SJCRH30 (cell line): Measurements from ENCODE around the gene ACOT7. TPM values are rescaled to one million over a fixed set of nuclear protein-coding genes. Genes with fewer than 3 reads are reported as not detected.

ENCODE experiments used
- DNase-seq, 2 experiments: peaks; one replicate each; pipeline ENCODE4 v3.0.0-alpha.2; 2015 to 2020
- H3K27ac ChIP-seq: fragments of 250-450 bp; sonication (Bioruptor Pico); 2 replicates; pipeline ENCODE4 v1.5.1; 2020; ENCODE audit warnings: mild to moderate bottlenecking, moderate library complexity
- H3K27me3 ChIP-seq: fragments of 250-450 bp; sonication (Bioruptor Pico); 2 replicates; pipeline ENCODE4 v1.5.1; 2020; ENCODE audit warnings: mild to moderate bottlenecking, moderate library complexity
- H3K36me3 ChIP-seq: fragments of 250-450 bp; sonication (Bioruptor Pico); 2 replicates; pipeline ENCODE4 v1.5.1; 2020; ENCODE audit warnings: mild to moderate bottlenecking, moderate library complexity
- H3K4me1 ChIP-seq: fragments of 250-450 bp; sonication (Bioruptor Pico); 2 replicates; pipeline ENCODE4 v1.5.1; 2020; ENCODE audit warnings: mild to moderate bottlenecking, moderate library complexity
- H3K4me3 ChIP-seq: fragments of 250-450 bp; sonication (Bioruptor Pico); 2 replicates; pipeline ENCODE4 v1.5.1; 2020; ENCODE audit warnings: mild to moderate bottlenecking, moderate library complexity
- H3K9me3 ChIP-seq: fragments of 250-450 bp; sonication (Bioruptor Pico); replicated peaks from 2 replicates; pipeline ENCODE4 v1.5.1; 2020; ENCODE audit warnings: mild to moderate bottlenecking, moderate library complexity
- total RNA-seq: library from RNA; depleted of rRNA; stranded (reverse); fragments of >200 nt; shearing (Covaris generic); gene quantifications from 2 replicates; pipeline ENCODE4 v1.2.3, GENCODE V29; 2014

Gene ACOT7
- total RNA-seq, 1 experiment from 2014 or later, result 51.2 TPM

GRCh38 chr1:6281511-6282402, 111.8 kb downstream of the ACOT7 start:
- H3K27me3 ChIP-seq, result no peaks in the 10 kb centered on the region
- H3K36me3 ChIP-seq, result no peaks in the 10 kb centered on the region
- peaks cover 7% of the 10 kb centered on the region; the same call in 1 of the 2 replicates for H3K4me1 ChIP-seq
- DNase-seq, result no peak
- H3K27ac ChIP-seq, result no peak overlapping the region
- no peaks in the 10 kb centered on the region for H3K9me3 ChIP-seq
- no peak overlapping the region for H3K4me3 ChIP-seq

GRCh38 chr1:6280761-6281451, 112.7 kb downstream of the ACOT7 start:
- Histone ChIP-seq H3K27me3 (no peaks in the 10 kb centered on the region), H3K36me3 (no peaks in the 10 kb centered on the region), H3K27ac (no peak overlapping the region), H3K4me1 (peaks cover 15% of the 10 kb centered on the region), H3K9me3 (no peaks in the 10 kb centered on the region), H3K4me3 (no peak overlapping the region)
- peak in 1 of 2 experiments; percentile 52 for DNase-seq

GRCh38 chr1:6279613-6280383, 113.8 kb downstream of the ACOT7 start:
- no peak overlapping the region for H3K4me3 ChIP-seq
- no peaks in the 10 kb centered on the region for H3K27me3 ChIP-seq
- no peaks in the 10 kb centered on the region for H3K36me3 ChIP-seq
- H3K9me3 ChIP-seq, result no peaks in the 10 kb centered on the region
- H3K27ac ChIP-seq, result no peak overlapping the region
- H3K4me1 ChIP-seq, result peaks cover 22% of the 10 kb centered on the region
- no peak for DNase-seq

GRCh38 chr1:6279066-6279465, 114.5 kb downstream of the ACOT7 start:
- Histone ChIP-seq H3K9me3 (no peaks in the 10 kb centered on the region), H3K4me3 (no peak overlapping the region), H3K4me1 (peaks cover 22% of the 10 kb centered on the region), H3K27ac (no peak overlapping the region), H3K27me3 (no peaks in the 10 kb centered on the region), H3K36me3 (no peaks in the 10 kb centered on the region)
- DNase-seq, result no peak

GRCh38 chr1:6278263-6278662, 115.3 kb downstream of the ACOT7 start:
- Histone ChIP-seq H3K27me3 (no peaks in the 10 kb centered on the region), H3K4me3 (no peak overlapping the region), H3K36me3 (no peaks in the 10 kb centered on the region), H3K27ac (no peak overlapping the region), H3K9me3 (no peaks in the 10 kb centered on the region), H3K4me1 (peaks cover 24% of the 10 kb centered on the region)
- no peak for DNase-seq

GRCh38 chr1:6276811-6277555, 116.6 kb downstream of the ACOT7 start:
- Histone ChIP-seq H3K4me3 (no peak overlapping the region), H3K4me1 (peaks cover 37% of the 10 kb centered on the region), H3K27ac (no peak overlapping the region), H3K36me3 (no peaks in the 10 kb centered on the region), H3K27me3 (no peaks in the 10 kb centered on the region), H3K9me3 (no peaks in the 10 kb centered on the region)
- DNase-seq, result no peak

- peak; percentile 89 to 91 for DNase-seq
- Histone ChIP-seq H3K4me3 (peak overlapping the region; percentile 45), H3K9me3 (no peaks in the 10 kb centered on the region), H3K36me3 (no peaks in the 10 kb centered on the region), H3K27ac (peak overlapping the region; percentile 74), H3K27me3 (no peaks in the 10 kb centered on the region), H3K4me1 (peaks cover 40% of the 10 kb centered on the region)
Measured at GRCh38 chr1:6275826-6276782, 117.5 kb downstream of the ACOT7 start.

- Histone ChIP-seq H3K27ac (no peak overlapping the region), H3K9me3 (no peaks in the 10 kb centered on the region), H3K27me3 (no peaks in the 10 kb centered on the region), H3K4me3 (no peak overlapping the region), H3K36me3 (no peaks in the 10 kb centered on the region), H3K4me1 (peaks cover 54% of the 10 kb centered on the region)
- no peak for DNase-seq
Measured at GRCh38 chr1:6274622-6275139, 118.9 kb downstream of the ACOT7 start.

GRCh38 chr1:6274102-6274501, 119.5 kb downstream of the ACOT7 start:
- DNase-seq, result no peak
- no peaks in the 10 kb centered on the region for H3K9me3 ChIP-seq
- no peak overlapping the region for H3K4me3 ChIP-seq
- H3K4me1 ChIP-seq, result peaks cover 60% of the 10 kb centered on the region
- no peaks in the 10 kb centered on the region for H3K36me3 ChIP-seq
- H3K27ac ChIP-seq, result no peak overlapping the region
- H3K27me3 ChIP-seq, result no peaks in the 10 kb centered on the region

GRCh38 chr1:6273380-6273891, 120.1 kb downstream of the ACOT7 start:
- H3K36me3 ChIP-seq, result no peaks in the 10 kb centered on the region
- peak in 1 of 2 experiments; percentile 58 for DNase-seq
- no peaks in the 10 kb centered on the region for H3K9me3 ChIP-seq
- no peaks in the 10 kb centered on the region for H3K27me3 ChIP-seq
- H3K27ac ChIP-seq, result no peak overlapping the region
- H3K4me1 ChIP-seq, result peaks cover 67% of the 10 kb centered on the region
- H3K4me3 ChIP-seq, result no peak overlapping the region

- H3K36me3 ChIP-seq, result no peaks in the 10 kb centered on the region
- no peaks in the 10 kb centered on the region for H3K27me3 ChIP-seq
- no peak overlapping the region for H3K4me3 ChIP-seq
- no peak for DNase-seq
- peaks cover 68% of the 10 kb centered on the region for H3K4me1 ChIP-seq
- no peaks in the 10 kb centered on the region for H3K9me3 ChIP-seq
- no peak overlapping the region; the same call in 1 of the 2 replicates for H3K27ac ChIP-seq
Measured at GRCh38 chr1:6272868-6273267, 120.7 kb downstream of the ACOT7 start.

- Histone ChIP-seq H3K9me3 (no peaks in the 10 kb centered on the region), H3K27me3 (no peaks in the 10 kb centered on the region), H3K27ac (no peak overlapping the region; the same call in 1 of the 2 replicates), H3K4me1 (peaks cover 68% of the 10 kb centered on the region), H3K36me3 (no peaks in the 10 kb centered on the region), H3K4me3 (no peak overlapping the region)
- no peak for DNase-seq
Measured at GRCh38 chr1:6272452-6272851, 121.1 kb downstream of the ACOT7 start.

- DNase-seq, result peak; percentile 90 to 95
- H3K4me1 ChIP-seq, result peaks cover 64% of the 10 kb centered on the region
- H3K36me3 ChIP-seq, result no peaks in the 10 kb centered on the region
- no peaks in the 10 kb centered on the region for H3K9me3 ChIP-seq
- no peaks in the 10 kb centered on the region for H3K27me3 ChIP-seq
- H3K27ac ChIP-seq, result peak overlapping the region; percentile 89
- H3K4me3 ChIP-seq, result no peak overlapping the region
Measured at GRCh38 chr1:6271554-6271953, 122.0 kb downstream of the ACOT7 start.
